Liver (tissue), 3 donors: ENCODE measurements around the gene DYSF.

ENCODE experiments used
- GABPA ChIP-seq, 2 donors: IDR thresholded peaks in 1 of 2; conservative IDR thresholded peaks in 1 of 2; 2 replicates each; pipeline ENCODE4 v1.6.1; 2016; ENCODE audit warnings: antibody characterized with exemption in 2 of 2, mild to moderate bottlenecking in 1 of 2, moderate library complexity in 1 of 2
- TF ChIP-seq, protein P1 (sequence below): fragments of 150-350 bp; IDR thresholded peaks from 2 replicates; pipeline ENCODE4 v1.5.1; 2017; ENCODE audit warnings: improper control_type of control experiment, low read depth, low read length; ENCODE audit not compliant: missing input control
- donor health status: healthy.
- donor health status: healthy.

DNA sequence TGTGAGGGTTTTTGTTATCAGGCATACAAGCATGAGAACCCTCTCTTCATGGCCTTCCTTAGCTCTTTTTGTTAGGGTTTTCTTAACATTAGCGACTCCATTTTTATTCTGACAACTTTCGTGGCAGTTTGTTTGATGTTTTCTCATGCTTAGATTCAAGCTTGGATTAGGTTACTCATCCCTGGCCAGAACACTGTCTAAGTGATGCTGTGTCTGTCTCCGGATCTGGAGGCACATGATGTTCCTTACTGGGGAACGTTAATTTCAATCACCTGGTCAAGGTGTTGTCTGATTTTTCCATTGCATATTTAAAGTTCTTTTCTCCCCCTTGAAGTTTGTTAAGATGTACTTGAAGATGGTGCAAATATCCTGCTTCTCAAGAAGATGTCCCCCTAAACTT, 40.7 kb downstream of the DYSF start:
- no peak for TF ChIP-seq GABPA (IDR thresholded peaks at IDR 0.05 in 1 of 2, conservative IDR thresholded peaks at IDR 0.05 in 1 of 2)
- TF ChIP-seq, protein P1, sequence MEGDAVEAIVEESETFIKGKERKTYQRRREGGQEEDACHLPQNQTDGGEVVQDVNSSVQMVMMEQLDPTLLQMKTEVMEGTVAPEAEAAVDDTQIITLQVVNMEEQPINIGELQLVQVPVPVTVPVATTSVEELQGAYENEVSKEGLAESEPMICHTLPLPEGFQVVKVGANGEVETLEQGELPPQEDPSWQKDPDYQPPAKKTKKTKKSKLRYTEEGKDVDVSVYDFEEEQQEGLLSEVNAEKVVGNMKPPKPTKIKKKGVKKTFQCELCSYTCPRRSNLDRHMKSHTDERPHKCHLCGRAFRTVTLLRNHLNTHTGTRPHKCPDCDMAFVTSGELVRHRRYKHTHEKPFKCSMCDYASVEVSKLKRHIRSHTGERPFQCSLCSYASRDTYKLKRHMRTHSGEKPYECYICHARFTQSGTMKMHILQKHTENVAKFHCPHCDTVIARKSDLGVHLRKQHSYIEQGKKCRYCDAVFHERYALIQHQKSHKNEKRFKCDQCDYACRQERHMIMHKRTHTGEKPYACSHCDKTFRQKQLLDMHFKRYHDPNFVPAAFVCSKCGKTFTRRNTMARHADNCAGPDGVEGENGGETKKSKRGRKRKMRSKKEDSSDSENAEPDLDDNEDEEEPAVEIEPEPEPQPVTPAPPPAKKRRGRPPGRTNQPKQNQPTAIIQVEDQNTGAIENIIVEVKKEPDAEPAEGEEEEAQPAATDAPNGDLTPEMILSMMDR, result no peak
